ENCODE measurements around the gene SLC9A9.
"Not testable (repeated sequence)": the region's sequence is repeated elsewhere in the genome, so short reads cannot be mapped to it uniquely, and the experiment has no call there.

The SLC9A9 gene

GRCh38 chr3:143808030-143808429 is 40.2 kb downstream of the SLC9A9 start:
- no peak for DNase-seq

- DNase-seq, result no peak
Observed at GRCh38 chr3:143806038-143806437, 42.2 kb downstream of the SLC9A9 start.

GRCh38 chr3:143805476-143805875 is 42.8 kb downstream of the SLC9A9 start:
- DNase-seq, result not testable (repeated sequence)

- not testable (repeated sequence) for DNase-seq
Observed at GRCh38 chr3:143801046-143801445, 47.2 kb downstream of the SLC9A9 start.

GRCh38 chr3:143798151-143798550 is 50.1 kb downstream of the SLC9A9 start:
- not testable (repeated sequence) for DNase-seq

GRCh38 chr3:143795874-143796273 is 52.4 kb downstream of the SLC9A9 start:
- no peak for DNase-seq

- no peak for DNase-seq
Observed at GRCh38 chr3:143794793-143795462, 53.3 kb downstream of the SLC9A9 start.

- no peak for DNase-seq
Observed at GRCh38 chr3:143793971-143794370, 54.3 kb downstream of the SLC9A9 start.

- no peak for DNase-seq
Observed at GRCh38 chr3:143791386-143791785, 56.9 kb downstream of the SLC9A9 start.

- no peak for DNase-seq
Observed at GRCh38 chr3:143786219-143787191, 61.8 kb downstream of the SLC9A9 start.

GRCh38 chr3:143784446-143784845 is 63.8 kb downstream of the SLC9A9 start:
- no peak for DNase-seq

GRCh38 chr3:143783851-143784370 is 64.4 kb downstream of the SLC9A9 start:
- no peak for DNase-seq

GRCh38 chr3:143775459-143775858 is 72.8 kb downstream of the SLC9A9 start:
- peak; percentile 60 for DNase-seq

GRCh38 chr3:143771939-143772338 is 76.3 kb downstream of the SLC9A9 start:
- DNase-seq, result no peak

- no peak for DNase-seq
Observed at GRCh38 chr3:143771258-143771657, 77.0 kb downstream of the SLC9A9 start.

GRCh38 chr3:143770391-143770790 is 77.9 kb downstream of the SLC9A9 start:
- DNase-seq, result no peak

GRCh38 chr3:143769616-143770015 is 78.7 kb downstream of the SLC9A9 start:
- no peak for DNase-seq

GRCh38 chr3:143764840-143765239 is 83.4 kb downstream of the SLC9A9 start:
- DNase-seq, result no peak

GRCh38 chr3:143763564-143764162 is 84.6 kb downstream of the SLC9A9 start:
- no peak for DNase-seq

GRCh38 chr3:143757691-143758090 is 90.6 kb downstream of the SLC9A9 start:
- DNase-seq, result no peak

GRCh38 chr3:143755978-143756377 is 92.3 kb downstream of the SLC9A9 start:
- DNase-seq, result no peak

GRCh38 chr3:143754090-143754489 is 94.2 kb downstream of the SLC9A9 start:
- no peak for DNase-seq

GRCh38 chr3:143753456-143753855 is 94.8 kb downstream of the SLC9A9 start:
- DNase-seq, result no peak
